CMK (cell line): ENCODE measurements around the gene HMGA1.

ENCODE experiments used
- DNase-seq: peaks from one replicate; pipeline ENCODE4 v3.0.0-alpha.2; 2010; ENCODE audit warnings: low read depth

The HMGA1 gene

GRCh38 chr6:34292954-34293353 is 56.3 kb downstream of the HMGA1 start:
- no peak for DNase-seq

- DNase-seq: no peak
These were observed 59.0 kb downstream of the HMGA1 start for GRCh38 chr6:34295721-34296120.
